Panc1 (cell line): Measurements from ENCODE around the gene CCDC66.

Experiments
- CTCF ChIP-seq: fragments of 450-650 bp; IDR thresholded peaks from 2 replicates; pipeline ENCODE4 v1.5.1; 2017; ENCODE audit warnings: mild to moderate bottlenecking
- POLR2AphosphoS5 ChIP-seq: IDR thresholded peaks from 2 replicates; pipeline ENCODE4 v1.6.1; 2012; ENCODE audit warnings: mild to moderate bottlenecking, low read depth, low read length, moderate library complexity
- REST ChIP-seq, 2 experiments: IDR thresholded peaks; 2 replicates each; pipeline ENCODE4 v1.6.1; 2011 to 2012; ENCODE audit warnings: low read depth in 2 of 2, control low read depth in 1 of 2, low read length in 1 of 2, mild to moderate bottlenecking in 1 of 2, moderate library complexity in 1 of 2; ENCODE audit not compliant: insufficient read depth in 1 of 2
- SIN3A ChIP-seq: IDR thresholded peaks from 2 replicates; pipeline ENCODE4 v1.6.1; 2012; ENCODE audit warnings: low read depth, mild to moderate bottlenecking, low read length, moderate library complexity, borderline replicate concordance; ENCODE audit not compliant: insufficient read depth
- TCF7L2 ChIP-seq: IDR thresholded peaks from 2 replicates; pipeline ENCODE4 v1.6.1; 2011; ENCODE audit warnings: mild to moderate bottlenecking, low read depth, low read length, inconsistent platforms

DNA sequence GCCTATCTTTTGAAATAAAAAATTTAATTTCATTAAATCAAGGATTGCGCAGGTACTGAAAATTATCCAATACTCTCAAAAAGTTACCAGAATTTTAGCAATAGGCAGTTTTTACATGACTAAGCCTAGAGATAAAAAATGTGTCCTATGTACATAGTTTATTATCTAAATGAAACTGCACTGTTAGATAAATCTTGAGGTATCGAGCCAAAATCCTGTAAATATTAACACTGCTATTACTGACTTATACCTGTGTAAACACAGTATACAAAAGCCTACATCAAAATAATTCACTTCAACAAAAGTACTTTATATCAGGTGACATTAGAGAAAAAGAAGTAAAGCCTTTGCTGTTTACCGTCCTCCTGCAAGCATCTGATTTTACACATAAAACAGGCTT is 65.4 kb downstream of the CCDC66 start:
- TF ChIP-seq CTCF (no peak), POLR2AphosphoS5 (no peak), SIN3A (no peak), REST (IDR thresholded peaks at IDR 0.05; ENCODE audit: insufficient read depth in 1 of 2, low read depth in 2 of 2, low read length in 1 of 2) (no peak), TCF7L2 (no peak)
